Astrocyte (in vitro differentiated cells and primary cell): Measurements from ENCODE around the gene DPH1. TPM values are rescaled to one million over a fixed set of nuclear protein-coding genes. Genes with fewer than 3 reads are reported as not detected.

ENCODE experiments used
- DNase-seq: peaks from one replicate; pipeline ENCODE4 v3.0.0-alpha.2; 2010; ENCODE audit warnings: low read depth
- FAIRE-seq: peaks from 2 replicates; lab custom pipeline; 2011; peaks lifted over from hg19 to GRCh38; lab: Jason Lieb, UNC
- H2AFZ ChIP-seq: 2 replicates; pipeline ENCODE4 v1.6.0; 2012; ENCODE audit warnings: low read depth, low read length, inconsistent platforms
- H3K27ac ChIP-seq: 2 replicates; pipeline ENCODE4 v1.5.1; 2011; ENCODE audit warnings: low read depth, low read length, inconsistent platforms
- H3K27me3 ChIP-seq: 2 replicates; pipeline ENCODE4 v1.6.0; 2011; ENCODE audit warnings: low read length, inconsistent platforms; ENCODE audit not compliant: insufficient read depth
- H3K36me3 ChIP-seq: 2 replicates; pipeline ENCODE4 v1.5.1; 2011; ENCODE audit warnings: low read length, inconsistent platforms; ENCODE audit not compliant: insufficient read depth
- H3K4me1 ChIP-seq: 2 replicates; pipeline ENCODE4 v1.5.1; 2011; ENCODE audit warnings: low read length, inconsistent platforms; ENCODE audit not compliant: insufficient read depth
- H3K4me2 ChIP-seq: 2 replicates; pipeline ENCODE4 v1.6.0; 2012; ENCODE audit warnings: low read length, inconsistent platforms
- H3K4me3 ChIP-seq: 2 replicates; pipeline ENCODE4 v1.5.1; 2011; ENCODE audit warnings: low read depth, mild to moderate bottlenecking, low read length, inconsistent platforms; ENCODE audit not compliant: insufficient read depth
- H3K79me2 ChIP-seq: 2 replicates; pipeline ENCODE4 v1.6.0; 2012; ENCODE audit warnings: mild to moderate bottlenecking, low read length, inconsistent platforms; ENCODE audit not compliant: insufficient read depth
- H3K9ac ChIP-seq: 2 replicates; pipeline ENCODE4 v1.6.0; 2012; ENCODE audit warnings: mild to moderate bottlenecking, low read length, inconsistent platforms
- H3K9me3 ChIP-seq: 2 replicates; pipeline ENCODE4 v1.5.1; 2012; ENCODE audit warnings: low read depth, mild to moderate bottlenecking, low read length, inconsistent platforms; ENCODE audit not compliant: insufficient read depth
- H4K20me1 ChIP-seq: 2 replicates; pipeline ENCODE4 v1.6.0; 2012; ENCODE audit warnings: low read length, inconsistent platforms; ENCODE audit not compliant: insufficient read depth
- H3K27ac Mint-ChIP-seq: one replicate; pipeline ENCODE4 v1.8.0; 2021; ENCODE audit warnings: mild to moderate bottlenecking, mixed read lengths; ENCODE audit not compliant: unreplicated experiment
- H3K27me3 Mint-ChIP-seq: one replicate; pipeline ENCODE4 v1.8.0; 2021; ENCODE audit warnings: low read depth, mixed read lengths; ENCODE audit not compliant: unreplicated experiment
- H3K36me3 Mint-ChIP-seq: one replicate; pipeline ENCODE4 v1.8.0; 2021; ENCODE audit warnings: low read depth, mixed read lengths; ENCODE audit not compliant: unreplicated experiment
- H3K4me1 Mint-ChIP-seq: one replicate; pipeline ENCODE4 v1.8.0; 2021; ENCODE audit warnings: low read depth, mixed read lengths; ENCODE audit not compliant: unreplicated experiment
- H3K4me3 Mint-ChIP-seq: one replicate; pipeline ENCODE4 v1.8.0; 2021; ENCODE audit warnings: mild to moderate bottlenecking, moderate library complexity, mixed read lengths; ENCODE audit not compliant: unreplicated experiment
- H3K9me3 Mint-ChIP-seq: one replicate; pipeline ENCODE4 v1.8.0; 2021; ENCODE audit warnings: mild to moderate bottlenecking, mixed read lengths; ENCODE audit not compliant: unreplicated experiment
- EZH2 ChIP-seq: IDR thresholded peaks from 2 replicates; pipeline ENCODE4 v1.6.1; 2012; ENCODE audit warnings: mild to moderate bottlenecking, low read length, inconsistent platforms; ENCODE audit not compliant: insufficient read depth
- total RNA-seq: library from RNA; stranded (reverse); gene quantifications from 2 replicates; pipeline ENCODE4 v1.2.1, GENCODE V29; 2021
- TF ChIP-seq, protein P1 (sequence below): IDR thresholded peaks from 2 replicates; pipeline ENCODE4 v1.5.1; 2011; ENCODE audit warnings: low read depth, mild to moderate bottlenecking, inconsistent platforms, low read length, moderate library complexity; ENCODE audit not compliant: insufficient read depth

The DPH1 gene
- total RNA-seq, 1 donor from 2014 or later, result 25.8 TPM

- peak within 1 kb of the TSS; percentile 28 for H3K4me3 ChIP-seq
- H3K9me3 ChIP-seq, result no peaks in the 10 kb centered on the region
- Mint-ChIP-seq H3K4me1 (no peaks in the 10 kb centered on the region), H3K27ac (peak within 1 kb of the TSS; percentile 22), H3K36me3 (no peaks in the 10 kb centered on the region), H3K9me3 (peaks cover 3% of the 10 kb centered on the region), H3K27me3 (peaks cover 47% of the 10 kb centered on the region), H3K4me3 (peak within 1 kb of the TSS; percentile 68)
- H3K9ac ChIP-seq, result no peak within 1 kb of the TSS
- TF ChIP-seq, protein P1, sequence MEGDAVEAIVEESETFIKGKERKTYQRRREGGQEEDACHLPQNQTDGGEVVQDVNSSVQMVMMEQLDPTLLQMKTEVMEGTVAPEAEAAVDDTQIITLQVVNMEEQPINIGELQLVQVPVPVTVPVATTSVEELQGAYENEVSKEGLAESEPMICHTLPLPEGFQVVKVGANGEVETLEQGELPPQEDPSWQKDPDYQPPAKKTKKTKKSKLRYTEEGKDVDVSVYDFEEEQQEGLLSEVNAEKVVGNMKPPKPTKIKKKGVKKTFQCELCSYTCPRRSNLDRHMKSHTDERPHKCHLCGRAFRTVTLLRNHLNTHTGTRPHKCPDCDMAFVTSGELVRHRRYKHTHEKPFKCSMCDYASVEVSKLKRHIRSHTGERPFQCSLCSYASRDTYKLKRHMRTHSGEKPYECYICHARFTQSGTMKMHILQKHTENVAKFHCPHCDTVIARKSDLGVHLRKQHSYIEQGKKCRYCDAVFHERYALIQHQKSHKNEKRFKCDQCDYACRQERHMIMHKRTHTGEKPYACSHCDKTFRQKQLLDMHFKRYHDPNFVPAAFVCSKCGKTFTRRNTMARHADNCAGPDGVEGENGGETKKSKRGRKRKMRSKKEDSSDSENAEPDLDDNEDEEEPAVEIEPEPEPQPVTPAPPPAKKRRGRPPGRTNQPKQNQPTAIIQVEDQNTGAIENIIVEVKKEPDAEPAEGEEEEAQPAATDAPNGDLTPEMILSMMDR, result no peak
- peak; percentile 27 for TF ChIP-seq EZH2
- H3K27me3 ChIP-seq, result peaks cover 39% of the 10 kb centered on the region
- H3K4me2 ChIP-seq, result peak within 1 kb of the TSS; percentile 81
- H3K36me3 ChIP-seq, result no peaks in the 10 kb centered on the region
- peak within 1 kb of the TSS; percentile 75 for H2AFZ ChIP-seq
- H3K27ac ChIP-seq, result no peak within 1 kb of the TSS
- H3K4me1 ChIP-seq, result peaks cover 16% of the 10 kb centered on the region
- no peaks in the 10 kb centered on the region for H4K20me1 ChIP-seq
- FAIRE-seq, result no peak
- no peaks in the 10 kb centered on the region for H3K79me2 ChIP-seq
- peak; percentile 31 for DNase-seq
Measured at GRCh38 chr17:2025220-2025621, 4.7 kb upstream of the DPH1 start, which contains the start of gene RTN4RL1. TSS of gene RTN4RL1 (minus strand) at chr17:2025334. CDS start at chr17:2024865, 469 bp downstream.

GRCh38 chr17:2025622-2026309 lies 4.2 kb upstream of the DPH1 start:
- Histone ChIP-seq H3K79me2 (no peaks in the 10 kb centered on the region), H3K36me3 (no peaks in the 10 kb centered on the region), H3K27me3 (peaks cover 33% of the 10 kb centered on the region), H3K9ac (no peak overlapping the region), H3K27ac (no peak overlapping the region), H3K4me2 (peak overlapping the region; percentile 81), H3K4me3 (peak overlapping the region; percentile 7), H3K9me3 (no peaks in the 10 kb centered on the region), H4K20me1 (no peaks in the 10 kb centered on the region), H2AFZ (peak overlapping the region; percentile 75), H3K4me1 (peaks cover 17% of the 10 kb centered on the region)
- H3K27me3 Mint-ChIP-seq, result peaks cover 43% of the 10 kb centered on the region
- FAIRE-seq (no peak), DNase-seq (no peak)
- no peaks in the 10 kb centered on the region for H3K4me1 Mint-ChIP-seq
- peak overlapping the region; percentile 22 for H3K27ac Mint-ChIP-seq
- TF ChIP-seq EZH2, result peak; percentile 69
- TF ChIP-seq, protein P1, result peak; percentile 43
- peak overlapping the region; percentile 68 for H3K4me3 Mint-ChIP-seq
- H3K36me3 Mint-ChIP-seq, result no peaks in the 10 kb centered on the region
- H3K9me3 Mint-ChIP-seq, result peaks cover 3% of the 10 kb centered on the region
